NT2/D1 (cell line): Measurements from ENCODE around the gene RIMKLA.

Experiments used
- YY1 ChIP-seq: IDR thresholded peaks from 2 replicates; pipeline ENCODE4 v1.6.1; 2011; ENCODE audit not compliant: insufficient read length, insufficient read depth
- ZNF274 ChIP-seq: IDR thresholded peaks from 2 replicates; pipeline ENCODE4 v1.6.1; 2011; ENCODE audit warnings: mild to moderate bottlenecking, low read depth, low read length

DNA sequence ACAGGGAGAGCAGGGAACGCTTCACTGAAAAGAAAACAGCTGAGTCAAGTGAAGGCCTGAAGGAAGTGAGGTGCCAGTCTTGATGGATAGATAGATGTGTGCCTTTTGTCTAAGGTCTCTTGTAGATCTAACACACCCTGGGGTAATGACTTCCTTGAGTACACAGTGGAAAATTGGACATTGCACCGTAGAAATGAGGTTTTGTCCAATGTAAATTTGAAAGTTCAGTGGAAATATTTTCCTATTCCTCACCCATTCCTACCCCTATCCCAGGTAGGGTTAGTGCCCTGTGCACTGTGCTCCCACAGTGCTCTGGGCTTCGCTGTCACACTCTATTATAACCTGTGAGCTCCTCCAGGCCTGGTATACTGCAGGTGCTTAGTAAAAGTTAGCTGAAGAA lies 50.9 kb downstream of the RIMKLA start:
- TF ChIP-seq YY1 (no peak), ZNF274 (no peak)
